IPS DF 6.9 (cell line): ENCODE measurements around the gene JAZF1.

Experiments used
- DNase-seq: peaks from one replicate; pipeline ENCODE4 v3.0.0-alpha.2; 2013; ENCODE audit warnings: low read depth, low spot score
- H3K27ac ChIP-seq: one replicate; pipeline ENCODE4 v1.5.1; 2013; ENCODE audit warnings: low read length, control low read depth
- H3K27me3 ChIP-seq: 2 replicates; pipeline ENCODE4 v1.6.1; 2013; ENCODE audit warnings: mild to moderate bottlenecking, low read length; ENCODE audit not compliant: control insufficient read depth, insufficient read depth
- H3K36me3 ChIP-seq: 2 replicates; pipeline ENCODE4 v1.6.1; 2013; ENCODE audit warnings: low read length; ENCODE audit not compliant: control insufficient read depth, insufficient read depth
- H3K4me1 ChIP-seq: 2 replicates; pipeline ENCODE4 v1.6.1; 2013; ENCODE audit warnings: low read length; ENCODE audit not compliant: control insufficient read depth, insufficient read depth
- H3K4me3 ChIP-seq: 2 replicates; pipeline ENCODE4 v1.5.1; 2013; ENCODE audit warnings: mild to moderate bottlenecking, low read length
- H3K9me3 ChIP-seq: 2 replicates; pipeline ENCODE4 v1.6.1; 2013; ENCODE audit warnings: low read length, inconsistent platforms; ENCODE audit not compliant: control insufficient read depth, insufficient read depth
- WGBS: extraction: QIAGEN DNeasy Blood & Tissue Kit; methylation state at CpG from one replicate; pipeline ENCODE4 v1.1.7; 2013; ENCODE audit warnings: mixed read lengths, missing lambda C conversion rate; ENCODE audit not compliant: insufficient read length, insufficient coverage; 5-methylcytosine and 5-hydroxymethylcytosine counted together

Gene JAZF1

DNA sequence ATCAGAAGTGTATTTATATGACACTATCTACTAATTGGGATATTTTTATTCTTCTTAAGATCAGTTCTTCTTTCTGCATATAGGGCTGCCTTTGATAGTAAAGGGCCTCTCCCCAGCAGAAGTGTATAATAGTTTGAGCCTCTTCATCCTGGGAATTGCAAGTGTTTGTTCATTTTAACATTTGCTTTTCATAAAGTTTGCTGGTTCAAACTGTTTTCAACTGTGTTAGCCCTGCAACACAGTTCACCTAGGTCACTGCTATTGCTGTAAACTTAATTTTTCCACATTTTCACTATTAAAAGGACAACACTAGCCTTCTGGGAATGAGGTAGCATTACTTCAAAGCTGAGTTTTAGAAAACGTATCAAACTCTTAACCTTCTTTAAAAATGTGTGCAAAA lies 2.8 kb downstream of the JAZF1 start:
- H3K27me3 ChIP-seq, result no peaks in the 10 kb centered on the region
- H3K9me3 ChIP-seq, result no peaks in the 10 kb centered on the region
- no peak overlapping the region for H3K4me3 ChIP-seq
- DNase-seq, result no peak
- no peak overlapping the region for H3K27ac ChIP-seq
- peaks cover 2% of the 10 kb centered on the region; the same call in 1 of the 2 replicates for H3K4me1 ChIP-seq
- no peaks in the 10 kb centered on the region for H3K36me3 ChIP-seq
- WGBS, result no CpG with 5 or more reads among the region's 1 CpG

DNA sequence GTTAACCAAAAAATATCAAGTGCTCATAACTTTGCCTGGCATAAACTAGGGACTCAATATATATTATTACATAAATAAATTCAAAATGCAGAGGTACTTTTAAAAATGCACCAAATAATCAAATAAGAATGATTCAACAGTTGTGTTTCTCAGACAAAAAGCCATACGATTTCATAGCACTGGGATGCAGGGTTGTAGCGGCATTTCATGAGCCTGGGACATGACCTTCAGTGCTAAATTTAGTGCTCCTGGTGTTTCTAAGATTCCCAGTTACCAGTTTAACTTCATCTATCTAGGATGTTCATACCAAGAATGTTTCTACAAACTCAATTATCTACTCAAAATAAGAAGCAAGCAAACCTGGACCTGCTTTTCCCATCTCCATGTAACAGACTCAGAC lies 4.0 kb downstream of the JAZF1 start:
- Histone ChIP-seq H3K4me3 (no peak overlapping the region), H3K27me3 (no peaks in the 10 kb centered on the region), H3K27ac (no peak overlapping the region), H3K4me1 (peaks cover 4% of the 10 kb centered on the region; the same call in 1 of the 2 replicates), H3K9me3 (no peaks in the 10 kb centered on the region), H3K36me3 (no peaks in the 10 kb centered on the region)
- no CpG with 5 or more reads among the region's 2 CpGs for WGBS
- no peak for DNase-seq

DNA sequence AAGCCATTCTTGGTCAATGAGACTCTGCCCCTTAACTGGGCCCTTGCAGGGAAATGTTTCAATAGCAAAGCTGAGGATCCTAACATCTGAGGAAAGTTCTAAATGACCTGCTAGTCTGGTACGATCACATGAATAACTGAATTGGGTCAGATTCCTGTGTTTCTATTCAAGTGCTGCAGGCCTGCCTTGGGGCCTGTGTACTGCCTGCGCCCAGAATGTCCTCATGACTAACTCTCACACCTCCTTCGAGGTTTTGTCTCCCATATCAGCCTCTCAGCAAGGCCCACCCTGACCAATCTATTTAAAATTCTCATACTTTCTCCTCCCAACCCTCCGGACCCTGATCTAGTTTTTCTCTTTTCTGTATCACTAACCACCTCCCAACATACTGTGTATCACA lies 4.4 kb downstream of the JAZF1 start:
- Histone ChIP-seq H3K4me1 (peaks cover 4% of the 10 kb centered on the region; the same call in 1 of the 2 replicates), H3K36me3 (no peaks in the 10 kb centered on the region), H3K27me3 (no peaks in the 10 kb centered on the region), H3K9me3 (no peaks in the 10 kb centered on the region), H3K27ac (no peak overlapping the region), H3K4me3 (no peak overlapping the region)
- no peak for DNase-seq
- WGBS, result 100% methylated on average over 1 of the region's 4 CpGs

DNA sequence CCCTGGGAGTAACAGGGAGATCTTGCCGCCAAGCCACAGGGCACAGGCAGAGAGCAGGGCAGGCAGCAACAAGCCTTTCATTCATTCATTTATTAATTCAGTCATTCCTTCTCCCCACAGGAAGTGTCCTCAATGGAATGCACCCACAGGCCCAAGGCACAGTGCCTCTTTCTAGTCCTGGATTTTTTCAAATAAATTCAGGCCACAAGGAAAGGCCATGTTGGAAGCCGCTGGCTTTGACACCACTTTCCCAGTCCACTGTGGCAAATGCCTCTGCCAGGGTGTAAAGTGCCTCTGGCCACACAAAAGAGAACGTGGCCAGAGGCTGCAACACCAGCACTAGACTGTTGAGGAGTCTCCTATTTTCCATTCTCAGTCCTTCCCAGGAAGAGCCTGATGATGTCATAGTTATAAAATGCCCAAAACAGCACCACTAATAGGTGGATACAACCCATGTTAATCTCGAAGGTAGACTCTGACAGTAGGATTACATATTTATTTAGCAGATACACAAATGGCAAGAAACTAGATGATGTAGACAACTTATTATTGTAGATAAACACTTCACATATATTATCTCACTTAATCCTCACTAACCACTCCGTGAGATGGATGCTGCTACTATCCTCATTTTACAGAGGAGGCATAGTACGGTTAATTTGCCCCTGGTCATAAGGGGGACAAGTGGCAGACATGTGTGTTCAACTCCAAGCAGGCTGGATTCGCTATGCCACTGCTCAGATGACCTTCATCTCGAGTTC lies 5.5 kb downstream of the JAZF1 start:
- Histone ChIP-seq H3K36me3 (no peaks in the 10 kb centered on the region), H3K27ac (no peak overlapping the region), H3K9me3 (no peaks in the 10 kb centered on the region), H3K27me3 (no peaks in the 10 kb centered on the region), H3K4me3 (no peak overlapping the region), H3K4me1 (peaks cover 4% of the 10 kb centered on the region; the same call in 1 of the 2 replicates)
- WGBS, result no CpG with 5 or more reads among the region's 8 CpGs
- no peak for DNase-seq

DNA sequence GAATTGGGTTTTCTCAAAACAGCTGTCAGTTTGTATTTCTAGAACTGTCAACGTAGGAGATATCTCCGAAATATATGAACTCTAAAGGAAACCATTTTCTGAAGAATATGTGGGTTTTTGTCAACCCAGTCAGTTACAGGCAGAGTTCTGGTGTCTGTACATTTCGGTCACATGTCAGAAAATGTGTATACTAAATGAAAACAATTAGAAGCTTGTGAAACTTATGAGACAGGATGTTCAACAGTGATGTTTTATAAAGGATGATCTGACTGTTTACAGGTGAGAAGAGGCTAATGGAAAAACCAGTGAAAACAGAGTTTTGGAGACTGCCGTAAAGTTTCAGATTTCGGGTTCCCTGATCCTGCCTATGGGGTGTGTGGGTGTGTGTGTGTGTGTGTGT lies 6.2 kb downstream of the JAZF1 start:
- no peak for DNase-seq
- Histone ChIP-seq H3K27ac (no peak overlapping the region), H3K27me3 (no peaks in the 10 kb centered on the region), H3K9me3 (no peaks in the 10 kb centered on the region), H3K36me3 (no peaks in the 10 kb centered on the region), H3K4me1 (peaks cover 4% of the 10 kb centered on the region; the same call in 1 of the 2 replicates), H3K4me3 (no peak overlapping the region)
- no CpG with 5 or more reads among the region's 5 CpGs for WGBS

DNA sequence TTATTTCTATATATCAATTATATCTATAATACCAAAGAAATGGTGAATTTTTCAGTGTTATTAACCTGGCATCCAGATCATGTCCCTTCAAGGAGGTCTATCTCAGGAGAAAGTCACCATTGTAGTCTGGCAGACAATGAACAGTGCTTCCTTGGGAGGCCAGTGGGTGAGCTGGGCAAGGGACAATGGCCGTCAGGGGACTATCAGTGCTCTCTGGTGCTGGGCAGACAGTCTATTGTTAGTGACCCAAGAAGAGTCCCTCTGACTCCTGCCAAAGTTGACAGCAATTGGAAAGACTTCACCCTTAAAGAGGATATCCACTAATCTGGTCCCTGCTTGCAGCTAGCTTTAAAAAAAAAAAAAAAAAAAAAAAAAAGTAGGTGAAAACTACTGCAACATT lies 7.1 kb downstream of the JAZF1 start:
- Histone ChIP-seq H3K27me3 (no peaks in the 10 kb centered on the region), H3K27ac (no peak overlapping the region), H3K36me3 (no peaks in the 10 kb centered on the region), H3K4me3 (no peak overlapping the region), H3K9me3 (no peaks in the 10 kb centered on the region), H3K4me1 (peaks cover 4% of the 10 kb centered on the region; the same call in 1 of the 2 replicates)
- no CpG with 5 or more reads among the region's 1 CpG for WGBS
- no peak for DNase-seq

DNA sequence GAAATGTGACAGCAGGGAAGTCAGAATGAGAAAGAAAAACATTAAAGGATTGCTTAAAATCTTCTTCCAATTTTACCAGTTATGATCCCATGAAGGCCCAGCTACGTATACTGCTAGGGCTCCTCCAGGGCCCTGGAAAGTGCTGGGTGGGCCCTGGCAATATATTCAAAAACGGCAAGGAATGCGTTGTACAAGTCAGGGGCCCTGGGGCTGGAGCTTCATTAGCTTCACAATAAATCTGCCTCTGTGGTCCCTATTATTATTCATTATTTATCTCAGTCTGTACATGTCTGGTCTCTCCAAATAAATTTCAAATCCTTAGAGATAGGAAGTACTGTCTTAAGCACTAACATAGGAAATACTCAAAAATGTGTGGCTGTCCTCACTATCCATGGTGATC lies 7.6 kb downstream of the JAZF1 start:
- Histone ChIP-seq H3K4me3 (no peak overlapping the region), H3K4me1 (peaks cover 4% of the 10 kb centered on the region; the same call in 1 of the 2 replicates), H3K27me3 (no peaks in the 10 kb centered on the region), H3K27ac (no peak overlapping the region), H3K9me3 (no peaks in the 10 kb centered on the region), H3K36me3 (no peaks in the 10 kb centered on the region)
- no peak for DNase-seq
- WGBS, result no CpG with 5 or more reads among the region's 3 CpGs

DNA sequence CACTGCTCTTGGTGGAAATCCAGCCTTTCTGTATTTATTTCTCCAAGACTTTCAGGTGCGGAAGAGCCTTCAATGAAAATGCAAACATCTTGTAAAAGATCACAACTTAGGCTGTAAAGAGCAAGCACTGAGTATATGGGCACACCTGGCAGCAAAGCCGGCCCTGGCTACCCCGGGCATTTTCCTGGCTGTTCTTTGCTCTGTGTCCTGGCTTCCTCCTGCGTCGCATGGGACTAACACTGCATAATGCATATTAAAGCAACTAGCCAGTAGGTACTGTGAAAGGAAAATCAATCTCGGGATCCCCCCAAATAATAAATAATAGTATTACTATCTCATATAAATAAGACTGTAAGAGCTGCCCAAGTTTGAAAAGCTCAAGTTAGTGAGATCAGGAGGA lies 9.9 kb downstream of the JAZF1 start:
- Histone ChIP-seq H3K9me3 (no peaks in the 10 kb centered on the region), H3K4me3 (no peak overlapping the region), H3K27ac (no peak overlapping the region), H3K36me3 (no peaks in the 10 kb centered on the region), H3K27me3 (no peaks in the 10 kb centered on the region), H3K4me1 (peaks cover 3% of the 10 kb centered on the region; the same call in 1 of the 2 replicates)
- WGBS, result no CpG with 5 or more reads among the region's 6 CpGs
- no peak for DNase-seq

DNA sequence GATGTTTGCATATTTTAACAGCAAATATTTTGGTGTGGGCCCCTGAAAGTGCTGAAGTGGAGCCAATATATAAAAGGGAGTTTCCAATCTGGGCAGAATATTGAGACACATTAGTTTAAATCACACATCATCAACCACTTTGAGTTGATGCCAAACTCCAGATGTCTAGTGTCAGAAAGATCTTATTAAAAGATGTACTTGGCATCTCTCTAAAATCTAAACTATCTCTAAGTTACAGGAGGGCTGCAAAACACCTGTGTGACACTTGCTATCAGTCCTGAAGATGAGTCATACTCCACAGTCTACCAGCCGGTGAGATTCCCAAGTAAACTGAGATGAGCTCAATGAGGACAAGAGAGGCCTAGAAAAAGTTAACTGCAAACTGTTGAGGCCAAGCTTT lies 11.4 kb downstream of the JAZF1 start:
- Histone ChIP-seq H3K9me3 (no peaks in the 10 kb centered on the region), H3K4me1 (peaks cover 3% of the 10 kb centered on the region; the same call in 1 of the 2 replicates), H3K4me3 (no peak overlapping the region), H3K27ac (no peak overlapping the region), H3K36me3 (no peaks in the 10 kb centered on the region), H3K27me3 (no peaks in the 10 kb centered on the region)
- WGBS, result no CpG with 5 or more reads among the region's 1 CpG
- DNase-seq, result no peak

DNA sequence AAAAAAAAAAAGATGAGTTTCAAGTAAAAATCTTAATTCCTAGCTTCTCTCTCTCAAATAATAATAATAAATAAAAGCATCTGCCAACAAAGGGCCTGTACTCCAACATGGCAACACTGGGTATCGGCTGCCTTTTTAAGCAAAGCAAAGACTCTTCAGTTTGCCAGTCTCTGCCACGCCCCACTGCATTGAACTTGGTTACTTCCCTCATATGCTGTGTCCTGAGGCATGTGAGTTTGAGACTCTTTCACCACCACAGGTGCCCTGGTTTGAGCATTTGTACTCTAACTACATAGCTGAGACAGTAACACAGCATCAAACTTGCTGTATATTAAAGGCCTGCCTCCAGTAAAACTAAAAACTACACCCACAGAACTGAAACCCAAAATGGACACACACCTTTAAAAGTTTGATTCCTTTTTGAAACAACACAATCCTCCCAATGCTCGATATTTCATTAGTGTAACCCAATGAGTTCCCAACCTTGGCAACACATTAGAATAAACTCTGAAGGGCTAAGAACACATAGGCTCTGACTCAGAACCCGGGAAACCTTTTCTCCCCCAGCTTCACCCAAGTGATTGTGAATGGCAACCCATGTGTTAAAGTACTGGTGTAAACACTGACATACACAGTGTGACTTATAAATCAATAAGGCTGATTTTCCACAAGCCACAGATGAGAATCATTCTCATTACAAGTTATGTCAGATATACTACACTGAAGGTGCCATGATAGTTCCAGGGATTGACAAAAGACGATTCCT lies 12.0 kb downstream of the JAZF1 start:
- no peaks in the 10 kb centered on the region for H3K36me3 ChIP-seq
- no peaks in the 10 kb centered on the region for H3K9me3 ChIP-seq
- H3K4me3 ChIP-seq, result no peak overlapping the region
- no peaks in the 10 kb centered on the region for H3K27me3 ChIP-seq
- no CpG with 5 or more reads among the region's 5 CpGs for WGBS
- no peak for DNase-seq
- H3K4me1 ChIP-seq, result peaks cover 3% of the 10 kb centered on the region; the same call in 1 of the 2 replicates
- H3K27ac ChIP-seq, result no peak overlapping the region
